ENCODE data around the gene NLRP9.
"Not testable (repeated sequence)": the region's sequence is repeated elsewhere in the genome, so short reads cannot be mapped to it uniquely, and the experiment has no call there.

The NLRP9 gene

DNA sequence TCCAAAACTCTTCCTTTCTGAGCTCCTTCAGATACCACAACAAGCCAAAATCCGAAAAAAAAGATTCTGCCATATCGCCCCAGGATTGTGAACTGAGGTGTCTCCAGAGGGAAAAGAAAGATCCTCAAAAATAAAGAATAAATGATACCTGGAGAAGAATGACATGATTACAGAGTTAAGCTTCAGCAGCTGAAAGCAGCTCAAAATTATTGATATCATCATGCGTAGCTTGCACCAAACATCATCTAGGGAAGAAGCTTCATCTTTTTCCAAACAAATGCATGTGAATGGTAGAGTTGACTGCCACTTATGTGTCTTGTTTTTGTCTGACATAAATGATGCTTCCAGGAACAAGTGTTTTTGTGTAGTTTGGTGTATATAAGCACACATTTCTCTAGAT, at the start of gene NLRP9:
Gene NLRP9, minus strand, starts transcription at position 101 of the 400 bp plus-strand sequence. Its CDS starts 28 bp downstream, at position 73.
- in situ Hi-C loops (cut with MboI; ENCODE audit: low sequenced_read_pairs): no loop called here

GRCh38 chr19:55781112-55781511, 42.9 kb upstream of the NLRP9 start:
- in situ Hi-C loops (cut with MboI; ENCODE audit: low sequenced_read_pairs): no loop called here

DNA sequence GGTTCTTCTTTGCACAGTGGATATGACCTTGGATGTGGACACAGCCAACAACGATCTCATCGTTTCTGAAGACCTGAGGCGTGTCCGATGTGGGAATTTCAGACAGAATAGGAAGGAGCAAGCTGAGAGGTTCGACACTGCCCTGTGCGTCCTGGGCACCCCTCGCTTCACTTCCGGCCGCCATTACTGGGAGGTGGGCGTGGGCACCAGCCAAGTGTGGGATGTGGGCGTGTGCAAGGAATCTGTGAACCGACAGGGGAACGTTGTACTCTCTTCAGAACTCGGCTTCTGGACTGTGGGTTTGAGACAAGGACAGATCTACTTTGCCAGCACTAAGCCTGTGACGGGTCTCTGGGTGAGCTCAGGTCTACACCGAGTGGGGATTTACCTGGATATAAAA, 40.1 kb upstream of the NLRP9 start:
- in situ Hi-C loops (cut with MboI; ENCODE audit: low sequenced_read_pairs): no loop called here

GRCh38 chr19:55777528-55777927, 39.3 kb upstream of the NLRP9 start:
- in situ Hi-C loops (cut with MboI; ENCODE audit: low sequenced_read_pairs): no loop called here

- in situ Hi-C loops (cut with MboI; ENCODE audit: low sequenced_read_pairs): not testable (repeated sequence)
These were observed 31.4 kb upstream of the NLRP9 start for GRCh38 chr19:55769632-55770031.

DNA sequence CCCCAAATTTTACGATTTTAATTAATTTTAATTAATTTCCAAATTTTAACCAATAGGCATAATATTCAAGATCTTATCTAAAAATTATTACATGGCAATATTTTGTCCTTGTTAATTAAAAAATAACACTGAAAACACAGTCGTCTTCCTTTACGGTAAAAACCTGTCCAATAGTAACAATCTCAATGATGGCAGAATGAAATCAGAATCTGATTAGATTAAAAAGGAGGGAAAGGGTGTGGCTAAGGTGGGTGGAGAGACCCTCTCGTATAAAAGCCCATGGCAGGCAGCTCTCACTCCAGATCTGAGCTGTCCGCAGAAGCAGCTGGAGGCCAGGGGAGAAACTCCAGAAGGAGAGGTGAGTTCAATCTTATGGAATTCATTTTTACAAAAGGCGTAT, 30.6 kb upstream of the NLRP9 start, which contains the start of gene RFPL4AL1:
Gene RFPL4AL1, plus strand, starts transcription at position 301 of the 400 bp plus-strand sequence. CDS start 2,687 bp downstream, outside the sequence.
- in situ Hi-C loops (cut with MboI; ENCODE audit: low sequenced_read_pairs): not testable (repeated sequence)

- in situ Hi-C loops (cut with MboI; ENCODE audit: low sequenced_read_pairs): no loop called here
These were observed 28.3 kb upstream of the NLRP9 start for GRCh38 chr19:55766466-55766865.

- in situ Hi-C loops (cut with MboI; ENCODE audit: low sequenced_read_pairs): not testable (repeated sequence)
These were observed 20.6 kb upstream of the NLRP9 start, which contains the start of gene RFPL4A for GRCh38 chr19:55758797-55759196. TSS of gene RFPL4A (plus strand) at chr19:55759097. CDS start at chr19:55761801, 2,704 bp downstream.

DNA sequence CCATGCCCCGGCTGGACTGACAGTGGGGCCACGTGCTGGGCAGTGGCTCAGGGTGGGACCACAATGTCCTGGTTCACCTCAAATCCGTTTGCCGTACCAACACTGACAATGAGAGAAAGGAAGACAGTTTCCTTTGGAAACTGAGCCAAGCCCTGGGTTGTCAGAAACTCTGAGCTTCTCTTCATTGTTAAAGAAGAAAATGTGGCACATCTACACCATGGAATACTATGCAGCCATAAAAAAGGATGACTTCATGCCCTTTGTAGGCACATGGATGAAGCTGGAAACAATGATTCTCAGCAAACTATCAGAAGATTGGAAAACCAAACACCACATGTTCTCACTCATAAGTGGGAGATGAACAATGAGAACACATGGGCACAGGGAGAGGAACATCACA, 18.6 kb upstream of the NLRP9 start:
- in situ Hi-C loops (cut with MboI; ENCODE audit: low sequenced_read_pairs): not testable (repeated sequence)

- in situ Hi-C loops (cut with MboI; ENCODE audit: low sequenced_read_pairs): no loop called here
These were observed 15.2 kb upstream of the NLRP9 start for GRCh38 chr19:55753401-55753800.

- in situ Hi-C loops (cut with MboI; ENCODE audit: low sequenced_read_pairs): no loop called here
These were observed 12.5 kb upstream of the NLRP9 start for GRCh38 chr19:55750715-55751114.

DNA sequence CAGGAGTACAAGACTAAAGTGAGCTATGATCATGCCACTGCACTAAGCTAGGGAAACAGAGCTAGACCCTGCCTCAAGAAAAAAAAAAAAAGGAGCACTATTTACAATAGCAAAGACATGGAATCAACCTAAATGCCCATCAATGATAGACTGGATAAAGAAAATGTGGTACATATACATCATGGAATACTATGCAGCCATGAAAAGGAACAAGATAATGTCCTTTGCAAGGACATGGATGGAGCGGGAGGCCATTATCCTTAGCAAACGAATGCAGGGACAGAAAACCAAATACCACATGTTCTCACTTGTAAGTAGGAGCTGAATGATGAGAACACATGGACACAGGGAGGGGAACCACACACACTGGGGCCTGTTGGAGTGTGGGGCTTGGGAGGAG, 7.8 kb downstream of the NLRP9 start:
- in situ Hi-C loops (cut with MboI; ENCODE audit: low sequenced_read_pairs): not testable (repeated sequence)

DNA sequence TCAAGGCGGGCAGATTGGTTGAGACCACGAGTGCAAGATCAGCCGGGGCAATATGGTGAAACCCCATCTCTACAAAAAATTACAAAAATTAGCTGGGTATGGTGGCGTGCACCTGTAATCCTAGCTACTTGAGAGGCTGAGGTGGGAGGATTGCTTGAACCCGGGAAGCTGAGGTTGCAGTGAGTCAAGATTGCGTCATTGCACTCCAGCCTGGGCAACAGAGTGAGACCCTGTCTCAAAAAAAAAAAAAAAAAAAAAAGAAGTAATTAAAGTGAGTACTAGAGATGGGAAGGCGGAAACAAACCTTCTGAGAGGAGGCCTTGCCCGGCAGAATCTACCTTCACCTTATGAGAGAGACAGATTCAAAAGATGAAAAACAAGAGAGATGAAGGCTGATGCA, 14.7 kb downstream of the NLRP9 start:
- in situ Hi-C loops (cut with MboI; ENCODE audit: low sequenced_read_pairs): no loop called here

DNA sequence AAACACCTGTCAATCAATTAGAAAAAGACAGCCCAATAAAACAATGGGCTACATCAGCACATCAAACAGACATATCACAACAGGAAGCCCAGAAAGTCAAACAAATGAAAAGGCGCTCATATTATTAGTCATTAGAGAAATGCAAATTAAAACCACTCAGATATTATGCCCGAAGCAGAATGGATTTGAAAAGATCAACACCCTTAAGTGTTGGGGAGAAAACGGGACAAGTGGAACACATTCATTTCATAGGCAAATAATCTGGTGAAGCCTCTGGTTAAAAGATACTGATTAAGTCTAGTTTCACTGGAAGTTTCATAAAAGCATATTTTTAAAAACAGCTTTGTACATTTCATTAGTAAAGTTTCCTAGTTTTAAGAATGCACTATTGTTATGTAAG, 17.4 kb downstream of the NLRP9 start:
- in situ Hi-C loops (cut with MboI; ENCODE audit: low sequenced_read_pairs): no loop called here

GRCh38 chr19:55720214-55720746, 17.9 kb downstream of the NLRP9 start:
- in situ Hi-C loops (cut with MboI; ENCODE audit: low sequenced_read_pairs): no loop called here

- in situ Hi-C loops (cut with MboI; ENCODE audit: low sequenced_read_pairs): not testable (repeated sequence)
These were observed 20.1 kb downstream of the NLRP9 start for GRCh38 chr19:55717879-55718711.

- in situ Hi-C loops (cut with MboI; ENCODE audit: low sequenced_read_pairs): no loop called here
These were observed 21.0 kb downstream of the NLRP9 start for GRCh38 chr19:55717251-55717650.

GRCh38 chr19:55716531-55716930, 21.7 kb downstream of the NLRP9 start:
- in situ Hi-C loops (cut with MboI; ENCODE audit: low sequenced_read_pairs): no loop called here

GRCh38 chr19:55712804-55713631, 25.2 kb downstream of the NLRP9 start:
- in situ Hi-C loops (cut with MboI; ENCODE audit: low sequenced_read_pairs): no loop called here

- in situ Hi-C loops (cut with MboI; ENCODE audit: low sequenced_read_pairs): no loop called here
These were observed 26.5 kb downstream of the NLRP9 start for GRCh38 chr19:55711719-55712118.

DNA sequence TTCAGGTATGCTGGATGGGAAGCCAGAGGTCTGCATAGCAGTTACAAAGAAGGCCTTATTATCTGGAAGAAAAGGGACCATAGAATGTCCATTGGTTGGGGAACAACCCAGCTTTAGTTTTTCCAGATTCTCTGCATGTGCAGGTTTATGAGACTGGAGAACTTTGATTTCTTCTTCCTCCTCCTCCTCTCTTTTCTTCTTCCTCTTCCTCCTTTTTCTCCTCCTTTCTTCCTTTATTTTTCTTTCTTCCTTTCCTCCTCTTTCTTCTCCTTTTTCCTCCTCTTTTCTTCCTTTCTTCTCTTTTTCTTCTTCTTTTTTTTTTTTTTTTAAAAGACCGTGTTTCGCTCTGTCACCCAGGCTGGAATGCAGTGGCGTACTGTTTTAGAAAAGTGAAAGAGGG, 32.2 kb downstream of the NLRP9 start:
- in situ Hi-C loops (cut with MboI; ENCODE audit: low sequenced_read_pairs): no loop called here

Data from HL-60/S4 treated with retinoic acid at 250 ng/mL for 4 days and 3 days (cell line).